OCI-LY3 (cell line): ENCODE measurements around the gene ZNF764.

ENCODE experiments used
- EZH2phosphoT487 ChIP-seq: fragments of 200-600 bp; shearing (Covaris generic); IDR thresholded peaks from 2 replicates; pipeline ENCODE4 v1.6.1; 2018; ENCODE audit warnings: antibody characterized with exemption, mixed run types, low read depth
- TF ChIP-seq, protein P1 (sequence below): fragments of 200-600, 300-600 bp; sonication (generic); IDR thresholded peaks from 2 replicates; pipeline ENCODE4 v1.5.1; 2014; ENCODE audit warnings: antibody characterized with exemption, low read length, low read depth

GRCh38 chr16:30602616-30603277 lies 44.6 kb upstream of the ZNF764 start:
- TF ChIP-seq, protein P1, sequence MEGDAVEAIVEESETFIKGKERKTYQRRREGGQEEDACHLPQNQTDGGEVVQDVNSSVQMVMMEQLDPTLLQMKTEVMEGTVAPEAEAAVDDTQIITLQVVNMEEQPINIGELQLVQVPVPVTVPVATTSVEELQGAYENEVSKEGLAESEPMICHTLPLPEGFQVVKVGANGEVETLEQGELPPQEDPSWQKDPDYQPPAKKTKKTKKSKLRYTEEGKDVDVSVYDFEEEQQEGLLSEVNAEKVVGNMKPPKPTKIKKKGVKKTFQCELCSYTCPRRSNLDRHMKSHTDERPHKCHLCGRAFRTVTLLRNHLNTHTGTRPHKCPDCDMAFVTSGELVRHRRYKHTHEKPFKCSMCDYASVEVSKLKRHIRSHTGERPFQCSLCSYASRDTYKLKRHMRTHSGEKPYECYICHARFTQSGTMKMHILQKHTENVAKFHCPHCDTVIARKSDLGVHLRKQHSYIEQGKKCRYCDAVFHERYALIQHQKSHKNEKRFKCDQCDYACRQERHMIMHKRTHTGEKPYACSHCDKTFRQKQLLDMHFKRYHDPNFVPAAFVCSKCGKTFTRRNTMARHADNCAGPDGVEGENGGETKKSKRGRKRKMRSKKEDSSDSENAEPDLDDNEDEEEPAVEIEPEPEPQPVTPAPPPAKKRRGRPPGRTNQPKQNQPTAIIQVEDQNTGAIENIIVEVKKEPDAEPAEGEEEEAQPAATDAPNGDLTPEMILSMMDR, result no peak
- TF ChIP-seq EZH2phosphoT487, result no peak
